Natural killer cell (primary cell): ENCODE data around the gene NLK. TPM values are rescaled to one million over a fixed set of nuclear protein-coding genes. Genes with fewer than 3 reads are reported as not detected.
A peak's percentile ranks its signal among the peaks of the same experiment; 100 is the strongest.

Experiments
- ATAC-seq, 3 donors: fragments of 150-1000 bp in 2 of 3; fragments of 200-7000 bp in 1 of 3; cut with Tn5 transposase; 1 replicate in 1 of 3; 2 replicates in 2 of 3; pipeline ENCODE4 v1.10.0; 2021; ENCODE audit warnings: mild to moderate bottlenecking in 2 of 3, moderate library complexity in 2 of 3
- DNase-seq, 2 donors: peaks; one replicate each; pipeline versions ENCODE4 v3.0.0 to v3.0.0-alpha.2; 2013 to 2021; ENCODE audit warnings: mixed read lengths in 1 of 2
- H3K27ac ChIP-seq: one replicate; pipeline ENCODE4 v1.5.1; 2013; ENCODE audit warnings: mild to moderate bottlenecking, low read length
- H3K27me3 ChIP-seq: one replicate; pipeline ENCODE4 v1.6.1; 2013; ENCODE audit warnings: low read length; ENCODE audit not compliant: control insufficient read depth, insufficient read depth
- H3K36me3 ChIP-seq: one replicate; pipeline ENCODE4 v1.6.1; 2013; ENCODE audit warnings: low read length; ENCODE audit not compliant: control insufficient read depth, insufficient read depth
- H3K4me1 ChIP-seq: one replicate; pipeline ENCODE4 v1.6.1; 2013; ENCODE audit warnings: low read length; ENCODE audit not compliant: control insufficient read depth, insufficient read depth
- H3K4me3 ChIP-seq: one replicate; pipeline ENCODE4 v1.5.1; 2013; ENCODE audit warnings: low read length
- H3K9me3 ChIP-seq: one replicate; pipeline ENCODE4 v1.6.1; 2013; ENCODE audit warnings: low read length; ENCODE audit not compliant: control insufficient read depth, insufficient read depth
- H3K27ac Mint-ChIP-seq, 2 donors: one replicate each; pipeline ENCODE4 v1.8.0; 2022; ENCODE audit warnings: mild to moderate bottlenecking in 2 of 2, mixed read lengths in 2 of 2, moderate library complexity in 1 of 2
- H3K27me3 Mint-ChIP-seq, 2 donors: one replicate each; pipeline ENCODE4 v1.8.0; 2022; ENCODE audit warnings: low read depth in 2 of 2, mixed read lengths in 2 of 2
- H3K36me3 Mint-ChIP-seq: one replicate; pipeline ENCODE4 v1.8.0; 2022; ENCODE audit warnings: mixed read lengths
- H3K4me1 Mint-ChIP-seq, 2 donors: one replicate each; pipeline ENCODE4 v1.8.0; 2022; ENCODE audit warnings: mixed read lengths in 2 of 2
- H3K4me3 Mint-ChIP-seq: one replicate; pipeline ENCODE4 v1.8.0; 2022; ENCODE audit warnings: mild to moderate bottlenecking, moderate library complexity, mixed read lengths
- H3K9me3 Mint-ChIP-seq, 2 donors: one replicate each; pipeline ENCODE4 v1.8.0; 2022; ENCODE audit warnings: mixed read lengths in 2 of 2
- CTCF ChIP-seq: fragments of 200-600 bp; IDR thresholded peaks from one replicate; pipeline ENCODE4 v1.8.0; 2022; ENCODE audit warnings: antibody characterized with exemption
- WGBS: methylation state at CpG from one replicate; pipeline ENCODE4 v1.1.7; 2013; ENCODE audit warnings: missing lambda C conversion rate; ENCODE audit not compliant: insufficient coverage; 5-methylcytosine and 5-hydroxymethylcytosine counted together
- intact Hi-C: fragments of 100-400 bp; cut with micrococcal nuclease; formaldehyde crosslinking; loops from one replicate; pipeline ENCODE4 v1.14.2; 2022
- total RNA-seq, 4 donors: library from RNA; stranded (reverse); fragments of 120-200 nt in 1 of 4; gene quantifications; one replicate each; pipeline versions ENCODE4 v1.2.3 to v1.2.4, GENCODE V29; 2013 to 2022

Gene NLK
- total RNA-seq, 3 donors from 2014 or later (not counting 1 experiment from before 2014, with no cell fraction given): 18.3 to 35.6 (median 20.8) TPM

- peaks cover 18% of the 10 kb centered on the region for H3K4me1 ChIP-seq
- no peak for TF ChIP-seq CTCF
- WGBS: 0% methylated on average over 34 of the region's 43 CpGs
- Mint-ChIP-seq H3K4me1 (peaks cover 54 to 60% of the 10 kb centered on the region in 2 donors), H3K9me3 (no peaks in the 10 kb centered on the region), H3K36me3 (no peaks in the 10 kb centered on the region), H3K27me3 (no peaks in the 10 kb centered on the region), H3K4me3 (peak overlapping the region; percentile 89), H3K27ac (peak overlapping the region; percentile 92 to 94)
- peak overlapping the region; percentile 74 for H3K4me3 ChIP-seq
- H3K36me3 ChIP-seq: no peaks in the 10 kb centered on the region
- H3K9me3 ChIP-seq: no peaks in the 10 kb centered on the region
- peak; percentile 90 to 98 (median 91) for ATAC-seq
- peak; percentile 99 for DNase-seq
- no peaks in the 10 kb centered on the region for H3K27me3 ChIP-seq
- intact Hi-C loops: no loop called here
- H3K27ac ChIP-seq: peak overlapping the region; percentile 62
Measured at GRCh38 chr17:28041068-28041843, 1.2 kb upstream of the NLK start.

GRCh38 chr17:28041844-28042656 is 427 bp upstream of the NLK start:
- ATAC-seq (peak in 1 of 3 donors; percentile 11), DNase-seq (no peak)
- intact Hi-C loops: no loop called here
- Histone ChIP-seq H3K27me3 (no peaks in the 10 kb centered on the region), H3K36me3 (no peaks in the 10 kb centered on the region), H3K4me3 (peak overlapping the region; percentile 74), H3K4me1 (peaks cover 18% of the 10 kb centered on the region), H3K9me3 (no peaks in the 10 kb centered on the region), H3K27ac (peak overlapping the region; percentile 63)
- peak overlapping the region; percentile 92 to 94 for H3K27ac Mint-ChIP-seq
- under 1% methylated on average over 26 of the region's 34 CpGs for WGBS
- peak overlapping the region; percentile 93 for H3K4me3 Mint-ChIP-seq
- no peaks in the 10 kb centered on the region for H3K27me3 Mint-ChIP-seq
- peaks cover 62 to 68% of the 10 kb centered on the region in 2 donors for H3K4me1 Mint-ChIP-seq
- H3K9me3 Mint-ChIP-seq: no peaks in the 10 kb centered on the region
- no peak for TF ChIP-seq CTCF
- no peaks in the 10 kb centered on the region for H3K36me3 Mint-ChIP-seq

DNA sequence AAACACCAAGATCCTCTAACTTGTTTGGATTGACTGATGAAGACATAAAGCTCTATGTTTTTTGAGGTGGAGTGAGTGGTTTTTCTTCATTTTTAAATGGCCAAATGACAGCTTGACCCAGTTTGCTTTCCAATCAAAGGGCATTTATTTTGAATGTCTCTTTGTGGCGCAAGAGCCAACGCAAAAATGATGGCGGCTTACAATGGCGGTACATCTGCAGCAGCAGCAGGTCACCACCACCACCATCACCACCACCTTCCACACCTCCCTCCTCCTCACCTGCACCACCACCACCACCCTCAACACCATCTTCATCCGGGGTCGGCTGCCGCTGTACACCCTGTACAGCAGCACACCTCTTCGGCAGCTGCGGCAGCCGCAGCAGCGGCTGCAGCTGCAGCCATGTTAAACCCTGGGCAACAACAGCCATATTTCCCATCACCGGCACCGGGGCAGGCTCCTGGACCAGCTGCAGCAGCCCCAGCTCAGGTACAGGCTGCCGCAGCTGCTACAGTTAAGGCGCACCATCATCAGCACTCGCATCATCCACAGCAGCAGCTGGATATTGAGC is 329 bp downstream of the NLK start:
- Histone ChIP-seq H3K9me3 (no peaks in the 10 kb centered on the region), H3K4me3 (no peak overlapping the region), H3K27me3 (no peaks in the 10 kb centered on the region), H3K4me1 (peaks cover 18% of the 10 kb centered on the region), H3K36me3 (no peaks in the 10 kb centered on the region), H3K27ac (no peak overlapping the region)
- peaks cover 66 to 69% of the 10 kb centered on the region in 2 donors for H3K4me1 Mint-ChIP-seq
- WGBS: 96% methylated on average over 16 of the region's 16 CpGs
- H3K27ac Mint-ChIP-seq: peak overlapping the region; percentile 92 to 94
- no peaks in the 10 kb centered on the region for H3K27me3 Mint-ChIP-seq
- no peaks in the 10 kb centered on the region for H3K36me3 Mint-ChIP-seq
- ATAC-seq: no peak
- intact Hi-C loops: no loop called here
- H3K9me3 Mint-ChIP-seq: no peaks in the 10 kb centered on the region
- no peak for DNase-seq
- peak overlapping the region; percentile 93 for H3K4me3 Mint-ChIP-seq
- TF ChIP-seq CTCF: no peak
